ENCODE data around the gene KLF12.

Gene KLF12

GRCh38 chr13:74102691-74103090 is 31.5 kb downstream of the KLF12 start:
- DNase-seq (ENCODE audit: low spot score): no peak

- no peak for DNase-seq (ENCODE audit: low spot score)
Measured at GRCh38 chr13:74101436-74101835, 32.8 kb downstream of the KLF12 start.

GRCh38 chr13:74098077-74098476 is 36.1 kb downstream of the KLF12 start:
- no peak for DNase-seq (ENCODE audit: low spot score)

- DNase-seq (ENCODE audit: low spot score): no peak
Measured at GRCh38 chr13:74097116-74097515, 37.1 kb downstream of the KLF12 start.

- DNase-seq (ENCODE audit: low spot score): no peak
Measured at GRCh38 chr13:74093691-74094090, 40.5 kb downstream of the KLF12 start.

GRCh38 chr13:74092711-74093110 is 41.5 kb downstream of the KLF12 start:
- DNase-seq (ENCODE audit: low spot score): no peak

- DNase-seq (ENCODE audit: low spot score): no peak
Measured at GRCh38 chr13:74090869-74091605, 43.2 kb downstream of the KLF12 start.

GRCh38 chr13:74090397-74090796 is 43.8 kb downstream of the KLF12 start:
- DNase-seq (ENCODE audit: low spot score): no peak

- no peak for DNase-seq (ENCODE audit: low spot score)
Measured at GRCh38 chr13:74087357-74087756, 46.8 kb downstream of the KLF12 start.
